GM11168 (cell line): Measurements from ENCODE around the gene LENEP.

Experiments
- in situ Hi-C: fragments of 300-500 bp; cut with MboI; formaldehyde crosslinking; loops from one replicate; pipeline ENCODE4 v1.12.0; 2022; ENCODE audit warnings: low sequenced_read_pairs; ENCODE audit not compliant: unreplicated experiment

Gene LENEP

DNA sequence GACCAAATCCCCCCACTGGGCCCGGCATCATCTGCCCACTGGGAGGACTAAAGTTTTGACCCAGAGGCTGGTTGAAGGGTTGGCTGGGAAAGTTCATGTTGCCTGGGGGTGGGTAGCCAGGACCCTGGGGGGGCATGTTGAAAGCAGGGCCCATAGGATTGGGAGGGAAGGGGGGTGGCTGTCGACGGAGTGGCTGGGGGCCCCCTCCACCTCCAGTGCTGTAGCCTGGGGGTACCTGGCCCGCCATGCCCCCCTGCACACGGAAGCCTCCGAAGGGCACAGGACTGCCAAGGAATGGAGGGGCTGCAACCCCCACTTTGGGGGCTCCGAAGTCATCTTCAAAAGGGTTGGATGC, 34.0 kb upstream of the LENEP start:
- in situ Hi-C loops: no loop called here

GRCh38 chr1:154960446-154961136, 32.8 kb upstream of the LENEP start:
- in situ Hi-C loops: no loop called here

DNA sequence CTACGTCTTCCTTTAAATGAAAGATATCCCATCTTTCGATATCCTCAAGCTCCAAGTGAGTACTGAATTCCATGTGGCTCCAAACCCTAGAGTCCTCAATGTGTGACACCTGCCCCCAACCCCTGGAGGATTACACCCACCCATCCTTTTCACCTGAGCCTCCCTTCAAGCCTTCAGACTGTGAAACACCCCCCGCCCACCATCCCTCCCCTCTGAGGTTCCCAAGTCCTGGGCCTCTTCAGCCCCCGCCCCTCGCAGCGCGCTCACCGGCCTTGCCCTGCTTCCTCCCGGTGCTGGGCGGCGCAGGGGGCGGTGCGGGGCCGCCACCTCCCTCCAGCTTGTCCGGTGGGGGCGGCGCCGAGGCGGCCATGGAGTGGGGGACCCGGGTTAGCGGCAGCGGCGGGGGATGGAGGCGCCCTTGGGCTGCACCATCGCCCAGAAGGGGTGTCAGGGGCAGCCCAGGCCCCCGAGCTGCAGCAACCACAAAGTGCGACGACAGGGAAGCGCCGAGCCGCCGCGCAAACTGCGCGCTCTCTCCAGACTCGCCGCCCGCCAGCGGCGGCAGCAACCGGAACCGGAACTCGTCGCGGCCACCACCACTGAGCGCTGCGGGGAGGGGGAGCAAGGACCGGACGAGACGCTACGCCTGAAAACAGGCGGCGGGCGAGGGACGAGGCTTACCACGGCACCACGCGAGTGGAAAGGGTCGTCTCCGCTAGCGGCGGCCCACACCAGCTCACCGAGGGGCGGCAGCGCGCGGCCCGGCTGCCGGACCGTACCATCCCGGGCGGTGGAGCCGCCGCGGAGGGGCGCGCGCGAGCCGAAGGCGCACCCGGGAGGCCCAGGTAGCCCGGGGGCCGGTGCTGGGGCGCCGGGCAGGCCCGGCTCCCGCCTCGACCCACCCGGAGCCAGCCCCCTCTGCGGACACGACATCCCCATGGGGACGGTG, 31.9 kb upstream of the LENEP start, which contains the start of gene PYGO2:
TSS of gene PYGO2 (minus strand) at position 576 of the 949 bp plus-strand sequence. CDS start at position 370, 206 bp downstream.
- in situ Hi-C loops: no loop called here

DNA sequence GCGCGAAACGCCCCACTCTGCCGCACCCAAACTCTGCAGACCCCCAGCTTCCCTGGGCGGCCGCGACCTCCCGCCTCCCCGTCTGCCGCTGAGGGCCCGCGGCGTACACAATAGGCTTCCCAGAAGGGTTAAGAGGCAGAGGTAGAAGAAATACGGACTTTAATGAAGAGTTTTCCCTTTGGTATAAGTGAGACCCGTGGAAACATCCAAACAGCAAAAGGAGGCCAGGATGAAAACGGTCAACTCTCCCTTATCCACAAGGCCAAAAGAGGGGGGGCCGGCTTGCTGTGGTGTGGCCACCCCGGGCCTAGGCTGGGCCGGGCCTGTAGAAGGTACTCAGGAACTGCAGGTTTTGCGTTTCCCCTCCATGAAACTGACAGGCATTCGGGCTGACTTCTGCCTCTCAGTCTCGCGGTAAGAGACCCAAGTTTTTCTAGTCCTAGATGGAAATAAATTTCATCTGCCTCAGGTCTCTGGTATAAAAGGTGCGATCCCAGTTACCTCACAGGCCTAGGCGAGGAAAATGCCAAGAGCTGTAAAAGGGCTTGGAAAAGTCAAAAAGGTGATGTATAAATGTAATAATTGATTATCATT, 31.1 kb upstream of the LENEP start:
- in situ Hi-C loops: no loop called here

- in situ Hi-C loops: no loop called here
These were observed 30.5 kb upstream of the LENEP start for GRCh38 chr1:154962795-154963330.

DNA sequence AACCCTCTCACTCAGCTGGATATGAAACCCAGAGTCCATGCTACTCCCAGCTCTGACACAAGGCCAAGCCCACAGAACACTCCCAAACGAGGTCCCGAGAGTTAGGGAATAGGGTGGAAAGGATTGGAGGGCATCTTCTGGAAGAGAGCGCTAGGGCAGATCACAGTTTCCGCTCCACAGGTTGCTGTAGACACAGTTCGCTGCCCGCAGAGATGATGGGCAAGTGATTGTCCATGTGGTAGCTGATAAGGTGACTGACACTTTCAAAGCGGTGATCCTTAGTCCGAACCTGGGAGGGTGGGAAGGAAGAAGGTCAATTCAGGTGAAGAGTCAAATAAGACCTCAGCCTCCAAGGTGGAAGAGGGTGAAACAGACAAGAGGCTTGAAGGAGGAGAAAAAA, 29.7 kb upstream of the LENEP start:
- in situ Hi-C loops: no loop called here

GRCh38 chr1:154964359-154964758, 29.0 kb upstream of the LENEP start:
- in situ Hi-C loops: no loop called here

- in situ Hi-C loops: no loop called here
These were observed 27.3 kb upstream of the LENEP start for GRCh38 chr1:154966111-154966510.

GRCh38 chr1:154967331-154967950, 25.9 kb upstream of the LENEP start:
- in situ Hi-C loops: no loop called here

DNA sequence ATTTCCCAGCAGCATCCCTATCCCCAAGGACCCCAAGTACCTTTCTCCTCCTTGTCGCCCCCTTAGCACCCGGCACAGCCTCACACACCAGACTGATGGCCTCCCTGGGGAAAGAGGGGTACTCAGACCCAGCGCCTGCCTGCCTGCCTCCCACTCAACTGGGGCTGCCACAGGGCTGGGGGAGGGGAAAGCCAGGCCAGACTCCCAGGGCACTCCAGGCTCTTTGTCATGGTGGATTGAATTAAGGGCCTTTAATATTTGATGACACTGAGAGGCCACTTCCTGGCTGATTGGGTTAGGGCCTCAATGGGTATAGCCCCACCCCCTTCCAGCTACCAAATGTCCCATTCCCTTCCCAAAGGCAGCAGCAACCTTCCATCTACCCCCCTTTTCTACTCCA, 24.7 kb upstream of the LENEP start:
- in situ Hi-C loops: no loop called here

GRCh38 chr1:154969246-154969645, 24.1 kb upstream of the LENEP start:
- in situ Hi-C loops: no loop called here

GRCh38 chr1:154969860-154970452, 23.4 kb upstream of the LENEP start:
- in situ Hi-C loops: no loop called here

GRCh38 chr1:154970631-154971340, 22.6 kb upstream of the LENEP start, which contains the start of gene SHC1:
TSS of gene SHC1 (minus strand) at chr1:154970747. CDS start at chr1:154970526, 221 bp downstream.
- in situ Hi-C loops: no loop called here

- in situ Hi-C loops: no loop called here
These were observed 21.9 kb upstream of the LENEP start for GRCh38 chr1:154971341-154971998.

DNA sequence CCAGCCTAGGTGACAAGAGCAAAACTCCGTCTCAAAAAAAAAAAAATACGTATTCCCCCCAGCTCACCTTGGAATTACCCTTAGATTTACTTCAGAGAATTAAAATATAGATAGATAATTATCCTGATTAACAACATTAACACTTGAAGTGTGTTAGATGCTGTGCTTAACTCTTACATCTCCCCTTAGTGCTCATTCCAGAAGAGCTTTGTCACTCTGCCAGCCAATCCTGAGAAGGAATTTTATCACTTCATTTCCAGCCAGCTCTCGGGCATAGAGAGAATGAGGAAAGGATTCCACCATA, 21.2 kb upstream of the LENEP start:
- in situ Hi-C loops: no loop called here

GRCh38 chr1:154972517-154973343, 20.7 kb upstream of the LENEP start:
- in situ Hi-C loops: no loop called here

- in situ Hi-C loops: no loop called here
These were observed 19.9 kb upstream of the LENEP start for GRCh38 chr1:154973344-154974101.
